GM23248 (cell line): Measurements from ENCODE around the gene RAB9A.

ENCODE experiments used
- EZH2 ChIP-seq: fragments of 200-600 bp; sonication (generic); IDR thresholded peaks from 2 replicates; pipeline ENCODE4 v1.6.1; 2018; ENCODE audit warnings: antibody characterized with exemption, mild to moderate bottlenecking; ENCODE audit not compliant: insufficient read depth, poor library complexity, severe bottlenecking
- EZH2phosphoT487 ChIP-seq: fragments of 200-600 bp; sonication (generic); IDR thresholded peaks from 2 replicates; pipeline ENCODE4 v1.6.1; 2018; ENCODE audit warnings: antibody characterized with exemption, moderate library complexity, mild to moderate bottlenecking, low read depth; ENCODE audit not compliant: insufficient read depth

DNA sequence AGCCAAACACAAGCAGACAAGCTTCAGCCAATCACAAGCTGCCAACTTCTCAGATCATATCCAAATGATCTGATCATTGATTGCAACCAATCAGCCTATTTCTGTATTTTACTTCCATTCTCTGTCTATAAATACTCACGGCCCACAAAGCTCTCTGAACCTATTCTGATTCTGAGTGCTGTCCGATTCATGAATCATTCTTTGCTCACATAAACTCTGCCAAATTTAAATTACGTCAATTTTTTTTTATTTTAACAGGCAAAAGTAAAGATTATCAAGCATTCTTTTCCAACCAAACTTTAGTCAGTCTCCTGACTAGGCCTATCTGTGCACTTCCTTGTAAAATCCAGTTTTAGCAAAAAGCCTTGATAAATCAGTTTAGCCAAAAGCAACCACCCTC, 37.8 kb upstream of the RAB9A start:
- TF ChIP-seq EZH2phosphoT487 = no peak
- TF ChIP-seq EZH2 = no peak
